HFFc6 (cell line): ENCODE data around the gene MACF1. TPM values are rescaled to one million over a fixed set of nuclear protein-coding genes. Genes with fewer than 3 reads are reported as not detected.

Experiments
- DNase-seq: peaks from one replicate; pipeline ENCODE4 v3.0.0-alpha.2; 2018
- H3K27ac Mint-ChIP-seq: 2 replicates; pipeline ENCODE4 v1.8.0; 2020; ENCODE audit warnings: mild to moderate bottlenecking, mixed read lengths
- H3K27me3 Mint-ChIP-seq: 2 replicates; pipeline ENCODE4 v1.8.0; 2021; ENCODE audit warnings: mild to moderate bottlenecking, moderate library complexity, mixed read lengths; ENCODE audit not compliant: insufficient read depth
- H3K36me3 Mint-ChIP-seq: 2 replicates; pipeline ENCODE4 v1.8.0; 2021; ENCODE audit warnings: low read depth, mixed read lengths
- H3K4me1 Mint-ChIP-seq: 2 replicates; pipeline ENCODE4 v1.8.0; 2020; ENCODE audit warnings: low read depth, mixed read lengths
- H3K4me3 Mint-ChIP-seq: 2 replicates; pipeline ENCODE4 v1.8.0; 2020; ENCODE audit warnings: mild to moderate bottlenecking, moderate library complexity, mixed read lengths
- H3K9me3 Mint-ChIP-seq: 2 replicates; pipeline ENCODE4 v1.8.0; 2020; ENCODE audit warnings: mild to moderate bottlenecking, mixed read lengths
- total RNA-seq, 6 experiments: library from RNA; stranded (reverse); fragmentation: NEBNext Ultra II Directional; extraction: Animal tissue kit (Norgen Biotek cat#: 25700); gene quantifications; 2 replicates in 1 of 6; 3 replicates in 5 of 6; pipeline ENCODE4 v1.2.3, GENCODE V29; 2021
- TF ChIP-seq, protein P1 (sequence below): fragments of 200-600 bp; sonication (generic); IDR thresholded peaks from 2 replicates; pipeline ENCODE4 v1.5.0; 2021; ENCODE audit warnings: antibody characterized with exemption, mild to moderate bottlenecking

MACF1 gene
- total RNA-seq, 6 experiments from 2014 or later: 201 to 308 (median 223) TPM

DNA sequence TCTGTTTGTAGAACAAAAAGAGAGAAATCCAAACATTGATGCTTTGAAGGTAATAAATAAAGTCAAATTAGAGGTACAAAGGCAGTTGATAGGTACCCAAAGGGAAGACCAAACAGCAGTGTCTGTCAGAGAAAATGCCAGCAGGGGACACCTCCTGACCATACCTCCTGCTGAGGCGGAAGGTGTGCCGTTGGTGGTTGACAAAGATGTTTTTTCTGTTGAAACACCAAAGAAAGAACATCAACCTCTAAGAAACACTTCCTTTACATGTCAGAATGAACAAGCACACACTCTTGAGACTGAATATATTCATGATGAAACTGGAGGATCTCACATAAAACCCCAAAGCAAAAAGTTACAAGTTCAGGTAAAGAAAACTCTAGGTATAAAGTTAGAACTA, 128.3 kb downstream of the MACF1 start:
- Mint-ChIP-seq H3K4me1 (peaks cover 17% of the 10 kb centered on the region), H3K36me3 (peaks cover 27% of the 10 kb centered on the region), H3K27ac (no peak overlapping the region), H3K27me3 (no peaks in the 10 kb centered on the region; the same call in 1 of the 2 replicates), H3K4me3 (no peak overlapping the region), H3K9me3 (no peaks in the 10 kb centered on the region)
- DNase-seq: no peak
- TF ChIP-seq, protein P1, sequence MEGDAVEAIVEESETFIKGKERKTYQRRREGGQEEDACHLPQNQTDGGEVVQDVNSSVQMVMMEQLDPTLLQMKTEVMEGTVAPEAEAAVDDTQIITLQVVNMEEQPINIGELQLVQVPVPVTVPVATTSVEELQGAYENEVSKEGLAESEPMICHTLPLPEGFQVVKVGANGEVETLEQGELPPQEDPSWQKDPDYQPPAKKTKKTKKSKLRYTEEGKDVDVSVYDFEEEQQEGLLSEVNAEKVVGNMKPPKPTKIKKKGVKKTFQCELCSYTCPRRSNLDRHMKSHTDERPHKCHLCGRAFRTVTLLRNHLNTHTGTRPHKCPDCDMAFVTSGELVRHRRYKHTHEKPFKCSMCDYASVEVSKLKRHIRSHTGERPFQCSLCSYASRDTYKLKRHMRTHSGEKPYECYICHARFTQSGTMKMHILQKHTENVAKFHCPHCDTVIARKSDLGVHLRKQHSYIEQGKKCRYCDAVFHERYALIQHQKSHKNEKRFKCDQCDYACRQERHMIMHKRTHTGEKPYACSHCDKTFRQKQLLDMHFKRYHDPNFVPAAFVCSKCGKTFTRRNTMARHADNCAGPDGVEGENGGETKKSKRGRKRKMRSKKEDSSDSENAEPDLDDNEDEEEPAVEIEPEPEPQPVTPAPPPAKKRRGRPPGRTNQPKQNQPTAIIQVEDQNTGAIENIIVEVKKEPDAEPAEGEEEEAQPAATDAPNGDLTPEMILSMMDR: no peak

DNA sequence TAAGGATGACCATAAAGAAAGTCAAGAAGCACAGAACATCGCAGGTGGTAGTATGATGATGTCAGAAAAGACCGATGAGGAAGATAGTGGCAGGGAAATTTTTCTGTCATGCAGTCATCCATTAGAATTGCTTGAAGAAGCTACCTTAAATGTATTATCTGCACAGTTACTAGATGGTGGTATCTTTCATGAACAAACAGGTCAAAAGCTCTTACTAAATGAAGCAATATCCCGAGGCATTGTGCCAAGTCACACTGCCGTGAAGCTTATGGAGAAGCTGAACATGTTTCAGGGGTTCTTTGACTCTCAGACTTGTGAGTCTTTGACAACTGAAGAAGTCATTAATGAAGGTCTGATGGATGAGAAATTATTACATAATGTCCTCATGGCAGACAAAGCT, 128.8 kb downstream of the MACF1 start:
- peaks cover 27% of the 10 kb centered on the region for H3K36me3 Mint-ChIP-seq
- no peak overlapping the region for H3K27ac Mint-ChIP-seq
- TF ChIP-seq, protein P1: no peak
- H3K27me3 Mint-ChIP-seq: no peaks in the 10 kb centered on the region; the same call in 1 of the 2 replicates
- no peak overlapping the region for H3K4me3 Mint-ChIP-seq
- DNase-seq: no peak
- H3K4me1 Mint-ChIP-seq: peaks cover 17% of the 10 kb centered on the region
- H3K9me3 Mint-ChIP-seq: no peaks in the 10 kb centered on the region

DNA sequence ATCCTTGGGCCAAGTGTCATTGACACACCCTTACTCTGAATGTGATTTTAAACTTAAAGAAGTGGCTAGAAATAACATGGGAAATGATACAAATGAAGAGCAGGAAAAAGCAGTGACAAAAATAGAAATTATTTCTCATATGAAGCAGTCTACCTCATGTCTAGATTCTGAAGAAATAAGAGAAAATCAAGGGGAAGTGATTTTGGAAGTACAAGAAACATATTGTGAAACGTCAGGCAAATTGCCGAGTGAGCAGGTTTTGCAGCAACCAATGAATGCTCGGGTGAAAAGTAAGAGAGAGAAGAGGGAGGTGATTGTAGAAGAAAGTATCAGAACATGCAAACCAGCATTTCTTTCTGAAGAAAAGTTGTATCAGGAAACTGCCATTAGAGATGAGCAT, 130.7 kb downstream of the MACF1 start:
- Mint-ChIP-seq H3K27me3 (no peaks in the 10 kb centered on the region; the same call in 1 of the 2 replicates), H3K9me3 (no peaks in the 10 kb centered on the region), H3K27ac (no peak overlapping the region), H3K4me1 (peaks cover 23% of the 10 kb centered on the region), H3K36me3 (peaks cover 23% of the 10 kb centered on the region), H3K4me3 (no peak overlapping the region)
- TF ChIP-seq, protein P1: no peak
- DNase-seq: no peak

DNA sequence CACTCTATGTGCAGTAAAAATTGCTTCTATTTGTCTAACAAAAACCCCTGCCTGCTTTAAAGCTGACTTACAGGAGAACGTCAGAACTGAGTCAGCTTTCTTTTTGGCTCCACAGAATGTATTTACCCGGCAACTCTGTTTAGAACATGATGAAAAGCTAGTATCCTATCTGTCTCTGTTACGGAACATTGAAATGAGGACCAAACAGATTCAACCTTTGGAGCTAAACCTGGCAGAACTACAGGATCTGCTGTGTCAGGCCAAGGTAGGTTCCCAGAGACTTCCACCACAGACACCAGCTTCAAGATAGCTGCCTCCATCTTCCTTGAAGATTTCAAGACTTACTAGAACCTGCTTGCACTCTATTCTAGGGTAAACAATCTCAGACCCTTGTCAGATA, 132.6 kb downstream of the MACF1 start:
- Mint-ChIP-seq H3K4me1 (peaks cover 17% of the 10 kb centered on the region), H3K36me3 (peaks cover 27% of the 10 kb centered on the region), H3K27me3 (no peaks in the 10 kb centered on the region; the same call in 1 of the 2 replicates), H3K9me3 (no peaks in the 10 kb centered on the region), H3K27ac (0 out of 2 replicates have a peak overlapping the region, but pooled peaks have one; percentile 17), H3K4me3 (no peak overlapping the region)
- TF ChIP-seq, protein P1: no peak
- no peak for DNase-seq

DNA sequence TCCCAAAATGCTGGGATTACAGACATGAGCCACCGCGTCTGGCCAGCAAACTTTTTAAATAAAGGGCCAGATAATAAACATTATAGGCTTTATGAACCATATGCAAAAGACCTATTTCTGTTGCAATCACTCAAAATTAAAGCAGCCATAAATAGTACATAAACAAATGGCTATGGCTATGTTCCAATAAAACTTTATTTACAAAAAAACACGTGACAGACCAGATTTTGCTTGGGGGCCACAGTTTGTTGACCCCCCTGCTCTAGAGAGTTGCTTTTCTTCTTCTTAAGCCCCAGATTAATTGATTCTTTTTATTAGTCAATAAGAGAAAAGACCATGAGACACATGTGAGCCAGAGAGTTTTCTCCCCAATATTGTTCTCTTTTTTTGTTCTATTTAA, 138.3 kb downstream of the MACF1 start:
- Mint-ChIP-seq H3K36me3 (peaks cover 35% of the 10 kb centered on the region), H3K4me1 (peaks cover 6% of the 10 kb centered on the region; the same call in 1 of the 2 replicates)

More for the DNA sequence above, 138.3 kb downstream of the MACF1 start:
- Mint-ChIP-seq H3K4me3 (no peak overlapping the region), H3K9me3 (no peaks in the 10 kb centered on the region), H3K27ac (no peak overlapping the region), H3K27me3 (peaks cover 2% of the 10 kb centered on the region; the same call in 1 of the 2 replicates)
- no peak for DNase-seq
- TF ChIP-seq, protein P1: no peak
